ENCODE results near the gene SLC45A2. TPM values are rescaled to one million over a fixed set of nuclear protein-coding genes. Genes with fewer than 3 reads are reported as not detected.
"Not testable (repeated sequence)": the region's sequence is repeated elsewhere in the genome, so short reads cannot be mapped to it uniquely, and the experiment has no call there.

Gene SLC45A2
- total and polyA plus RNA-seq, 4 donors = 0.03 to 0.40 TPM; not detected in 2

- H3K27me3 ChIP-seq (ENCODE audit: control insufficient read depth in 3 of 3, insufficient read depth in 3 of 3, low read length in 2 of 3) = no peaks in the 10 kb centered on the region
- 97 to 98% methylated on average over 2 of the region's 2 CpGs for WGBS, 2 donors
- DNase-seq (no peak), ATAC-seq (ENCODE audit: insufficient read depth, low FRiP score) (no peak)
- no peaks in the 10 kb centered on the region for H3K36me3 ChIP-seq (ENCODE audit: control insufficient read depth in 4 of 4, insufficient read depth in 4 of 4, low read length in 4 of 4)
- H3K9me3 ChIP-seq (ENCODE audit: control insufficient read depth in 4 of 4, insufficient read depth in 3 of 4, low read length in 3 of 4) = no peaks in the 10 kb centered on the region
- no peak overlapping the region for H3K4me3 ChIP-seq
- H3K4me1 ChIP-seq (ENCODE audit: control insufficient read depth in 5 of 5, insufficient read depth in 5 of 5, low read length in 5 of 5) = peaks cover 0 to 16% (median 0%) of the 10 kb centered on the region in 5 donors
- no peak overlapping the region for H3K27ac ChIP-seq (ENCODE audit: low read depth in 1 of 2, low read length in 1 of 2)
- TF ChIP-seq CTCF (IDR thresholded peaks at IDR 0.05; ENCODE audit: control extremely low read depth, extremely low read depth) = no peak
- no peak overlapping the region for H3K9ac ChIP-seq (ENCODE audit: insufficient read depth in 1 of 2, low read length in 2 of 2)
Observed at GRCh38 chr5:34014626-34015025, 30.1 kb upstream of the SLC45A2 start.

DNA sequence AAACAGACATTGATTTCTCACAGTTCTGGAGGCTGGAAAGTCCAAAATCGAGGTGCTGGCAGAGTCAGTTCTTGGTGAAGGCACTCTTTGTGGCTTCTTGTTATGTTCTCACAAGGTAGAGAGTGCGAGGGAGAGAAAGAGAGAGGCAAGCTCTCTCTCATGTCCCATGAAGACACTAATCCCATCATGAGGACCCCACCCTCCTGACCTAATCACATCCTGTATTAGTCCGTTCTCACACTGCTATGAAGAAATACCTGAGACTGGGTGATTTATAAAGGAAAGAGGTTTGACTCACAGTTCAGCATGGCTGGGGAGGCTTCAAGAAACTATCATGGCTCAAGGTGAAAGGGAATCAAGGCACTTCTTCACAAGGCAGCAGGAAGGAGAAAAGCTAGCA, 29.1 kb upstream of the SLC45A2 start:
- no peaks in the 10 kb centered on the region for H3K9me3 ChIP-seq (ENCODE audit: control insufficient read depth in 4 of 4, insufficient read depth in 3 of 4, low read length in 3 of 4)
- peaks cover 0 to 23% (median 0%) of the 10 kb centered on the region in 5 donors for H3K4me1 ChIP-seq (ENCODE audit: control insufficient read depth in 5 of 5, insufficient read depth in 5 of 5, low read length in 5 of 5)
- H3K27me3 ChIP-seq (ENCODE audit: control insufficient read depth in 3 of 3, insufficient read depth in 3 of 3, low read length in 2 of 3) = no peaks in the 10 kb centered on the region
- H3K36me3 ChIP-seq (ENCODE audit: control insufficient read depth in 4 of 4, insufficient read depth in 4 of 4, low read length in 4 of 4) = no peaks in the 10 kb centered on the region
- H3K9ac ChIP-seq (ENCODE audit: insufficient read depth in 1 of 2, low read length in 2 of 2) = no peak overlapping the region
- TF ChIP-seq CTCF (IDR thresholded peaks at IDR 0.05; ENCODE audit: control extremely low read depth, extremely low read depth) = no peak
- no peak overlapping the region for H3K27ac ChIP-seq (ENCODE audit: low read depth in 1 of 2, low read length in 1 of 2)
- ATAC-seq (ENCODE audit: insufficient read depth, low FRiP score) (no peak), DNase-seq (no peak)
- 89 to 94% methylated on average over 3 of the region's 3 CpGs for WGBS, 2 donors
- H3K4me3 ChIP-seq = no peak overlapping the region

GRCh38 chr5:34012791-34013190, 28.3 kb upstream of the SLC45A2 start:
- no peak overlapping the region for H3K4me3 ChIP-seq
- ATAC-seq (ENCODE audit: insufficient read depth, low FRiP score) (no peak), DNase-seq (peak; percentile 58 to 95 (median 92))
- no peak for TF ChIP-seq CTCF (IDR thresholded peaks at IDR 0.05; ENCODE audit: control extremely low read depth, extremely low read depth)
- no peak overlapping the region for H3K27ac ChIP-seq (ENCODE audit: low read depth in 1 of 2, low read length in 1 of 2)
- H3K36me3 ChIP-seq (ENCODE audit: control insufficient read depth in 4 of 4, insufficient read depth in 4 of 4, low read length in 4 of 4) = no peaks in the 10 kb centered on the region
- no peak overlapping the region for H3K9ac ChIP-seq (ENCODE audit: insufficient read depth in 1 of 2, low read length in 2 of 2)
- no peaks in the 10 kb centered on the region for H3K9me3 ChIP-seq (ENCODE audit: control insufficient read depth in 4 of 4, insufficient read depth in 3 of 4, low read length in 3 of 4)
- no peaks in the 10 kb centered on the region for H3K27me3 ChIP-seq (ENCODE audit: control insufficient read depth in 3 of 3, insufficient read depth in 3 of 3, low read length in 2 of 3)
- peaks cover 0 to 26% (median 0%) of the 10 kb centered on the region in 5 donors for H3K4me1 ChIP-seq (ENCODE audit: control insufficient read depth in 5 of 5, insufficient read depth in 5 of 5, low read length in 5 of 5)

DNA sequence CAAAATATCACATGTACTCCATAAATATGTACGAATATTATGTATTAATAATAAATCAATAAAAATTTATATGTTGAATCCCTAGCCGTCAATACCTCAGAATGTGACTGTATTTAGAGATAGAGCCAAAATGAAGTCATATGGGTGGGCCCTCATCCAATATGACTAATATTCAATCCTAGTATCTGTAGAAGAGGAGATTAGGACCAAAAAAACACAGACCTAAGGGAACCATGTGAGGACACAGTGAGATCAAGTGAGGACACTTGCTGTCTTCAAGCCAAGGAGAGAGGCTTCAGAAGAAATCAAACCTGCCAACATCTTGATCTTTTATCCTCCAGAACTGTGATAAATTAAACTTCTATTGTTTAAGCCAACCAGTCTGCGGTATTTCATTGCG, 27.0 kb upstream of the SLC45A2 start:
- WGBS, 2 donors = 70 to 85% methylated on average over 4 of the region's 4 CpGs
- no peak overlapping the region for H3K4me3 ChIP-seq
- no peak for DNase-seq
- H3K9me3 ChIP-seq (ENCODE audit: control insufficient read depth in 4 of 4, insufficient read depth in 3 of 4, low read length in 3 of 4) = no peaks in the 10 kb centered on the region
- H3K4me1 ChIP-seq (ENCODE audit: control insufficient read depth in 5 of 5, insufficient read depth in 5 of 5, low read length in 5 of 5) = peaks cover 0 to 32% (median 2%) of the 10 kb centered on the region in 5 donors
- no peak for ATAC-seq (ENCODE audit: insufficient read depth, low FRiP score)
- H3K36me3 ChIP-seq (ENCODE audit: control insufficient read depth in 4 of 4, insufficient read depth in 4 of 4, low read length in 4 of 4) = no peaks in the 10 kb centered on the region
- H3K9ac ChIP-seq (ENCODE audit: insufficient read depth in 1 of 2, low read length in 2 of 2) = no peak overlapping the region
- no peak overlapping the region for H3K27ac ChIP-seq (ENCODE audit: low read depth in 1 of 2, low read length in 1 of 2)
- TF ChIP-seq CTCF (IDR thresholded peaks at IDR 0.05; ENCODE audit: control extremely low read depth, extremely low read depth) = no peak
- no peaks in the 10 kb centered on the region for H3K27me3 ChIP-seq (ENCODE audit: control insufficient read depth in 3 of 3, insufficient read depth in 3 of 3, low read length in 2 of 3)

- peaks cover 0 to 42% (median 2%) of the 10 kb centered on the region in 5 donors for H3K4me1 ChIP-seq (ENCODE audit: control insufficient read depth in 5 of 5, insufficient read depth in 5 of 5, low read length in 5 of 5)
- H3K4me3 ChIP-seq; H3K36me3 ChIP-seq (ENCODE audit: control insufficient read depth in 4 of 4, insufficient read depth in 4 of 4, low read length in 4 of 4); ATAC-seq (ENCODE audit: insufficient read depth, low FRiP score); H3K9me3 ChIP-seq (ENCODE audit: control insufficient read depth in 4 of 4, insufficient read depth in 3 of 4, low read length in 3 of 4); H3K27ac ChIP-seq (ENCODE audit: low read depth in 1 of 2, low read length in 1 of 2); H3K9ac ChIP-seq (ENCODE audit: insufficient read depth in 1 of 2, low read length in 2 of 2); DNase-seq; H3K27me3 ChIP-seq (ENCODE audit: control insufficient read depth in 3 of 3, insufficient read depth in 3 of 3, low read length in 2 of 3): not testable (repeated sequence)
- WGBS, 2 donors = 73 to 85% methylated on average over 2 of the region's 2 CpGs
Observed at GRCh38 chr5:34010146-34010545, 25.7 kb upstream of the SLC45A2 start.
